NCI-H748 (cell line): Measurements from ENCODE around the gene OR4E1.
"Not testable (repeated sequence)": the region's sequence is repeated elsewhere in the genome, so short reads cannot be mapped to it uniquely, and the experiment has no call there.

Experiments
- DNase-seq: peaks from one replicate; lab custom pipeline; 2025; ENCODE audit not compliant: unreplicated experiment; lab: John Stamatoyannopoulos, UW

The OR4E1 gene

GRCh38 chr14:21654215-21654614 is 19.4 kb downstream of the OR4E1 start:
- DNase-seq: no peak

DNA sequence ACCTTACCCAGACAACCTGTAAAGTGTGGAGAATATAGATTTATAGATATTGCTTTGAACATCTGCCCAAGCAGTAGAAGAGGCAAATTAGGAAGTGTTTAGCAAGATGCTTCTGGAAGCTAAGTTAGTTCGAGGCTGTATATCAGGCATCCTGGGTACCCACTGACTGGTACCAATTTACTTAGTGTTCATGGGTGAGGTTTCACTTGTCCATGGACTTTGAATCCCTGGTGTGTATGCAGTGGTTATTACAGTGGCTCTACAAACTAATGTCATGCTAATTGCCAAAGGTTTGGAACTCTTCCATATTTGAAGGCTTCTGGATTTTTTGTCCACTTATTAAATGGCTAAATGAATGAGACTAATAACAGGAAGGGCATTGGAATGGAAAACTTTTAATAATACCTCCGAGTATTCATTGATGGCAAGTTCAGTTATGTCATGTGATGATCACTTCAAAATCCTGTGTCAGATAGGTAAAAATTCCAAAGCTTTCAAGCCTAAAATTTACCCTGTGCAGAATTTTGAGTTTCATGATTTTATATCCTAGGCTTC is 20.2 kb downstream of the OR4E1 start, which contains the start of gene OR4E2:
Gene OR4E2 (plus strand): TSS at position 505 of the 555 bp plus-strand sequence. CDS start 11,248 bp downstream, outside the sequence.
- DNase-seq: no peak

DNA sequence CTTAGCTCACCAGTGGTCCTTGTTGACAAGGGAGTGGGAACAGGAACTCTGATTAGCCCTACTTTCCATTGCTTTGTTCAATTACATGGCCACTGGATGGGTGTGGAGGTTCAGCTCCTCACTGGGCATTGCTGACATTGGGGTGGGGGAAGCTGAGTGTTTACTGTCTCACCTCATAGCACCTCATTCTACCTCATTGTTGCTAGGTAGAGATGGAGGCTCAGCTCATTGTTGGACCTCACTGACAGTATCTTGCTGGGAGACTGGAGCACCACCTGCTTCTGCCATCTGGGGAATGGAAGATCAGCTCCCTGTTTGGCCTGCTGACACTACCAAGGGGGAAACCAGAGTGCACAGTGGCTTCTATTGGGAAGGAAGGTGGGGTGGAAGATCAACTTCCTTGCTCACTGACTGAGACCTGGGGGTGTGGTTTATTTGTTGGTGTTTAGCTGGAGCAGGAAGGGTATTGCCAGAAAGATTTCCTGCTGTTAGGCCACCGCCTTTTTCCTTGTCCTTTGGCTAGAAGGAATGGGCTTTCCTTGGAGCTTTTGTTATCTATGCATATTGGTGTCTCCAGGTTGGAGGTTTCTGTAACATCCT is 21.3 kb downstream of the OR4E1 start:
- DNase-seq: no peak

DNA sequence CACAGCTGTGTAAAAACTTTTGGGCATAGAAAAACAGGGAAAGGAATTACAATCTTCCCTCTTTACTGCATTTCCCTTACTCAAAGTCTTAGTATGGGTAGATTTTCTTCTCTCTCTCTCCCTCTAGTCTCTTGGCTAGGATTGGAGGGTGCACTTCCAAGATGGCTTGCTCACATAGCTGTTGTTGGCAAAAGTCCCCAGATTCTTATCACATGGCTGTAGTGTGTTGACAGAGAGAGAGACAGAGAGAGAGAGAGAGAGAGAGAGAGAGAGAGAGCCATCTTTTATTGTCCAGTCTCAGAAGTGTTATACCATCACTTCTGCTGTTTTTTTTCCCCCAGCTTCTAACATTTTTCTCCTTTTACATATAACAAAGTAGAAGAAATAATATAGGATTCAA is 26.2 kb downstream of the OR4E1 start:
- DNase-seq: no peak

- no peak for DNase-seq
These were observed 30.2 kb downstream of the OR4E1 start for GRCh38 chr14:21643407-21643806.

DNA sequence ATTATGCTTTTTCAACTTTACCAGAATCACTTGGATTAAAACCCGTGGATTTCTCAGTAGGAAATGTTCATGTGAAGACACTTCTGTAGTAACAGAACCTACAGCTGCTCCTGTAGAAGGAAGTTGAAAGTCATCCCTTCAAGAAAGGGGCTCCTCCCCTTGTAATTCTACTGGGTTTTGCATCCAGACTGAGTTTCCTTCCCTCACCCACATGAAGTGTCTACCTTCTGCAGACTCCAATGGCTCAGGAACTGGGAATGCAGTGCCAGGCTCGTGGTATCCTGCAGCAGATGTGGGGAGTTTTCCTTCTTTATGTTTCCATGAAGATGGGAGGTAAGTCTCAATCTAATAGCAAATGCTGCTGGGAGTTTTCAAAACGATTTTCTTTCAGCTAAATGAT is 30.9 kb downstream of the OR4E1 start:
- no peak for DNase-seq

DNA sequence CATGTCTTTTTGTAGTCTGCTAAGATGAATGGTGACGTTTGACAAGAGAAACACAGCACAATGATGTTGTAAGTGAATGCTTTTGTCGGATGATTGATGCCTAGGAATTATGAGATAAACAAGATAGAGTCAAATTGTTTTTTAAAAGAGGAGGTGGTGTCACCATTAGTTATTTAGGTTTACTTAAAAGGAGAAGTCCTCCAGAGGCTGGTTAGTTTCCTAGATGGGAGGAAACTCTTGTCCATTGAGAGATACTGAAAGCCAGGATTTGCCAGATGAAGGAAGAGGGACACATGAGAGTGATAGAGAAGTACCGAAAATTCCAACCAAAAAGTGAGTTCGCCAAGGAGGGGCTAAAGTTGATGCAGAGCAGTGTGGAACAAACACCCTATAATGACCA is 38.8 kb downstream of the OR4E1 start, which contains the start of gene OR10G2:
Gene OR10G2 (minus strand): TSS at position 101 of the 400 bp plus-strand sequence. CDS start 98 bp downstream, at position 3.
- DNase-seq: no peak

- peak; percentile 57 for DNase-seq
These were observed 42.5 kb downstream of the OR4E1 start for GRCh38 chr14:21631084-21631483.

DNA sequence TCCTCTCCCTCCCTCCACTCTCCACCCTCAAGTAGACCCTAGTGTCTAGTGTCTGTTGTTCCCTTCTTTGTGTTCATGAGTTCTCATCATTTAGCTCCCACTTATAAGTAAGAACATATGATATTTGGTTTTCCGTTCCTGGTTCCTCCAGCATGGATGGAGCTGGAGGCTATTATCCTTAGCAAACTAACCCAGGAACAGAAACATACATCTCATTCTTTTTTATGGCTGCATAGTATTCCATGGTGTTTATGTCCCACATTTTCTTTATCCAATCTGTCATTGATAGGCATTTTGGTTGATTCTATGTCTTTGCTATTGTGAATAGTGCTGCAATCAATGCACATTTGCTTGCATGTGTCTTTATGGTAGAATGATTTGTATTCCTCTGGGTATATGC is 43.1 kb downstream of the OR4E1 start:
- DNase-seq: not testable (repeated sequence)

GRCh38 chr14:21626491-21627230 is 47.0 kb downstream of the OR4E1 start:
- DNase-seq: no peak
